ENCODE results near the gene ZNF786. TPM values are rescaled to one million over a fixed set of nuclear protein-coding genes. Genes with fewer than 3 reads are reported as not detected.

The ZNF786 gene
- polyA plus RNA-seq, 3 donors: 0.84 to 2.6 (median 1.2) TPM

DNA sequence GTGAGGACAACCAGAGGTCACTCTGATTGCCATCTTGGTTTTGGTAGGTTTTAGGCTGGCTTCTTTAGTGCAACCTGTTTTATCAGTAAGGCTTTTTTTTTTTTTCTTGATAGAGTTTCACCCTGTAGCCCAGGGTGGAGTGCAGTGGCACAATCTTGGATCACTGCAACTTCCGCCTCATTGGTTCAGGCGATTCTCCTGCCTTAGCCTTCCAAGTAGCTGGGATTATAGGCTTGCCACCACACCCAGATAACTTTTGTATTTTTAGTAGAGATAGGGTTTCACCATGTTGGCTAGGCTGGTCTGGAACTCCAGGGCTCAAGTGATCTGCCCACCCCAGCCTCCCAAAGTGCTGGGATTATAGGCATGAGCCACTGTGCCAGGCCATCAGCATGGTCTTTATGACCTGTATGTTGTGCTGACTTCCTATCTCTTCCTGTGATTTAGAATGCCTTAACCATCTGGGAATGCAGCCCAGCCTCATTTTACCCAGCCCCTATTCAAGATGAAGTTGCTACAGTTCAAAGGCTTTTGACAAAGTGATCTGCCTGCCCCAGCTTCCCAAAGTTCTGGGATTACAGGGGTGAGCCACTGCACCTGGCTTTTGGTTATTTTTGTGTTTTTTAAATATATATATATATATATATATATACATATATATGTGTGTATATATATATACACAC, 42.7 kb upstream of the ZNF786 start:
- H4K20me1 ChIP-seq (ENCODE audit: insufficient read depth, low read length): no peaks in the 10 kb centered on the region
- TF ChIP-seq, protein P1, sequence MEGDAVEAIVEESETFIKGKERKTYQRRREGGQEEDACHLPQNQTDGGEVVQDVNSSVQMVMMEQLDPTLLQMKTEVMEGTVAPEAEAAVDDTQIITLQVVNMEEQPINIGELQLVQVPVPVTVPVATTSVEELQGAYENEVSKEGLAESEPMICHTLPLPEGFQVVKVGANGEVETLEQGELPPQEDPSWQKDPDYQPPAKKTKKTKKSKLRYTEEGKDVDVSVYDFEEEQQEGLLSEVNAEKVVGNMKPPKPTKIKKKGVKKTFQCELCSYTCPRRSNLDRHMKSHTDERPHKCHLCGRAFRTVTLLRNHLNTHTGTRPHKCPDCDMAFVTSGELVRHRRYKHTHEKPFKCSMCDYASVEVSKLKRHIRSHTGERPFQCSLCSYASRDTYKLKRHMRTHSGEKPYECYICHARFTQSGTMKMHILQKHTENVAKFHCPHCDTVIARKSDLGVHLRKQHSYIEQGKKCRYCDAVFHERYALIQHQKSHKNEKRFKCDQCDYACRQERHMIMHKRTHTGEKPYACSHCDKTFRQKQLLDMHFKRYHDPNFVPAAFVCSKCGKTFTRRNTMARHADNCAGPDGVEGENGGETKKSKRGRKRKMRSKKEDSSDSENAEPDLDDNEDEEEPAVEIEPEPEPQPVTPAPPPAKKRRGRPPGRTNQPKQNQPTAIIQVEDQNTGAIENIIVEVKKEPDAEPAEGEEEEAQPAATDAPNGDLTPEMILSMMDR (IDR thresholded peaks at IDR 0.05): no peak
- H3K4me2 ChIP-seq (replicated peaks; ENCODE audit: extremely low read depth, low read length, poor library complexity, severe bottlenecking): no peak overlapping the region
- H3K36me3 Mint-ChIP-seq: peaks cover 6 to 30% of the 10 kb centered on the region in 2 donors
- H3K27ac Mint-ChIP-seq: no peak overlapping the region
- no peaks in the 10 kb centered on the region for H3K27me3 ChIP-seq (ENCODE audit: control insufficient read depth in 2 of 2, insufficient read depth in 2 of 2, low read length in 2 of 2)
- H3K36me3 ChIP-seq (replicated peaks in 1 of 2; ENCODE audit: control insufficient read depth in 1 of 2, insufficient read depth in 2 of 2, low read length in 2 of 2): peaks cover 3 to 17% of the 10 kb centered on the region in 2 donors
- H3K4me3 ChIP-seq (replicated peaks in 1 of 3; ENCODE audit: low read depth in 2 of 3, low read length in 3 of 3): no peak overlapping the region
- peaks cover 8 to 26% (median 20%) of the 10 kb centered on the region in 7 donors for H3K9me3 Mint-ChIP-seq
- H3K27ac ChIP-seq (ENCODE audit: low read depth in 1 of 2, low read length in 2 of 2): no peak overlapping the region
- H2AFZ ChIP-seq (ENCODE audit: insufficient read depth, low read depth, low read length, poor library complexity, severe bottlenecking): no peak overlapping the region
- no CpG with 5 or more reads among the region's 2 CpGs for WGBS (ENCODE audit: insufficient coverage)
- H3K9ac ChIP-seq (ENCODE audit: insufficient read depth, low read length, poor library complexity, severe bottlenecking): no peak overlapping the region
- no peak overlapping the region for H3K4me3 Mint-ChIP-seq
- no peaks in the 10 kb centered on the region for H3K79me2 ChIP-seq (ENCODE audit: insufficient read depth, low read length)
- intact Hi-C loops (cut with micrococcal nuclease): no loop called here
- no peaks in the 10 kb centered on the region for H3K4me1 ChIP-seq (ENCODE audit: control insufficient read depth in 1 of 2, insufficient read depth in 2 of 2, low read length in 2 of 2)
- H3K9me3 ChIP-seq (replicated peaks in 1 of 2; ENCODE audit: control insufficient read depth in 1 of 2, insufficient read depth in 1 of 2, low read length in 2 of 2): peaks cover 16 to 17% of the 10 kb centered on the region in 2 donors
- no peaks in the 10 kb centered on the region for H3K4me1 Mint-ChIP-seq
- no peaks in the 10 kb centered on the region for H3K27me3 Mint-ChIP-seq (ENCODE audit: low read depth in 3 of 3)
- no peak for DNase-seq

- no peak for DNase-seq
- H3K36me3 ChIP-seq (replicated peaks in 1 of 2; ENCODE audit: control insufficient read depth in 1 of 2, insufficient read depth in 2 of 2, low read length in 2 of 2): peaks cover 3 to 17% of the 10 kb centered on the region in 2 donors
- H3K4me1 ChIP-seq (ENCODE audit: control insufficient read depth in 1 of 2, insufficient read depth in 2 of 2, low read length in 2 of 2): peaks cover 5 to 10% of the 10 kb centered on the region in 2 donors
- H3K27me3 ChIP-seq (ENCODE audit: control insufficient read depth in 2 of 2, insufficient read depth in 2 of 2, low read length in 2 of 2): no peaks in the 10 kb centered on the region
- H3K36me3 Mint-ChIP-seq: peaks cover 6 to 30% of the 10 kb centered on the region in 2 donors
- peaks cover 16% of the 10 kb centered on the region for H3K79me2 ChIP-seq (ENCODE audit: insufficient read depth, low read length)
- H3K9me3 Mint-ChIP-seq: peaks cover 8 to 26% (median 20%) of the 10 kb centered on the region in 7 donors
- H3K4me3 ChIP-seq (replicated peaks in 1 of 3; ENCODE audit: low read depth in 2 of 3, low read length in 3 of 3): no peak overlapping the region
- H3K4me1 Mint-ChIP-seq: peaks cover 8% of the 10 kb centered on the region
- H3K9me3 ChIP-seq (replicated peaks in 1 of 2; ENCODE audit: control insufficient read depth in 1 of 2, insufficient read depth in 1 of 2, low read length in 2 of 2): peaks cover 16 to 17% of the 10 kb centered on the region in 2 donors
- H3K27ac Mint-ChIP-seq: no peak overlapping the region
- H3K27me3 Mint-ChIP-seq (ENCODE audit: low read depth in 3 of 3): no peaks in the 10 kb centered on the region
- H3K9ac ChIP-seq (ENCODE audit: insufficient read depth, low read length, poor library complexity, severe bottlenecking): no peak overlapping the region
- WGBS (ENCODE audit: insufficient coverage): 91% methylated on average over 1 of the region's 5 CpGs
- H3K4me2 ChIP-seq (replicated peaks; ENCODE audit: extremely low read depth, low read length, poor library complexity, severe bottlenecking): no peak overlapping the region
- no peak overlapping the region for H3K27ac ChIP-seq (ENCODE audit: low read depth in 1 of 2, low read length in 2 of 2)
- no peaks in the 10 kb centered on the region for H4K20me1 ChIP-seq (ENCODE audit: insufficient read depth, low read length)
- H3K4me3 Mint-ChIP-seq: no peak overlapping the region
- TF ChIP-seq, protein P1 (IDR thresholded peaks at IDR 0.05): no peak
- intact Hi-C loops (cut with micrococcal nuclease): no loop called here
- H2AFZ ChIP-seq (ENCODE audit: insufficient read depth, low read depth, low read length, poor library complexity, severe bottlenecking): no peak overlapping the region
These were observed 40.2 kb upstream of the ZNF786 start for GRCh38 chr7:149130572-149131198.
